Suprapubic skin (tissue), 4 donors: ENCODE results near the gene ELANE.

Source experiments
- CTCF ChIP-seq, 2 donors: fragments of 200-600 bp in 1 of 2; fragments of 450-650 bp in 1 of 2; sonication (generic) in 1 of 2; IDR thresholded peaks; one replicate each; pipeline ENCODE4 v1.5.1; 2016 to 2019; ENCODE audit warnings: antibody characterized with exemption in 2 of 2, mild to moderate bottlenecking in 1 of 2, moderate library complexity in 1 of 2
- POLR2A ChIP-seq, 2 donors: fragments of 450-650 bp; IDR thresholded peaks; one replicate each; pipeline ENCODE4 v1.6.1; 2017; ENCODE audit warnings: antibody characterized with exemption in 2 of 2, mild to moderate bottlenecking in 2 of 2, moderate library complexity in 2 of 2
- POLR2AphosphoS5 ChIP-seq, 3 donors: sonication (generic); formaldehyde crosslinking; IDR thresholded peaks; one replicate each; pipeline ENCODE4 v1.6.1; 2017; ENCODE audit warnings: antibody characterized with exemption in 3 of 3

- TF ChIP-seq CTCF (IDR thresholded peaks at IDR 0.05): no peak
- TF ChIP-seq POLR2AphosphoS5 (IDR thresholded peaks at IDR 0.05): no peak
- TF ChIP-seq POLR2A (IDR thresholded peaks at IDR 0.05): no peak
Measured at GRCh38 chr19:806815-807421, 45.2 kb upstream of the ELANE start.
